ENCODE results near the gene PRAF2. TPM values are rescaled to one million over a fixed set of nuclear protein-coding genes. Genes with fewer than 3 reads are reported as not detected.

The PRAF2 gene
- total and polyA plus RNA-seq, 2 donors = 4.1 to 24.6 TPM

DNA sequence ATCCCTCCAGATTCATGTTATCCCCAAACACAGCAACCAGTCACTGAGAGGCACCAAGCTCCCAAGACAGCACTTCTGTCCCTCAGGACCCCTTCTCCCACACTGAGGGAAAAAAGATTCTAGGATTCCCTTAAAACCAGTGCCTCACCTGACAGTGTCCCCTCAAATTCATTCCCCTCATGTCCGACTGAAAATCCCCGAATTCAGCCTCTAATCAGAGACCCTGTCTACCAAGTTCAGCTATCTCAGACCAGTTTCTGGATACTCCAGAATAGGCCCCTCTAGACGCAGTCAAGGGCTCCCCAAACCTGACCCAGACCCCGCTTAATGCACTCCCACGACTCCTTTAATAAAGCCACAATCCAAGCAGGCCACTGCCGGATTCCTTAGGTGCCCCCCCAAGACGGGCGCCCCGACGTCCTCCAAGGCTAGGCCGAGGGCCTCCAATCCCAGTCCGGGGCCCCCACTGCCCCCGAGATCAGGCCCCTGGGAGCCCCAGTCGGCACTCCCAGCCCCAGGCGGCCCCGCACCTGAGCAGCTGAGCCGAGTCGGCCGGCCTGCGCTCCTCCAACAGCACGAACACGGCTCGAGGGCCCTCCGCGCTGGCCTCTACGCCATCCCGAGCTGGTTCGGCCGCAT, 31.1 kb downstream of the PRAF2 start:
- Histone ChIP-seq H3K27ac (ENCODE audit: low read depth in 1 of 2, low read length in 1 of 2) (peak overlapping the region; percentile 74 to 87), H3K4me3 (ENCODE audit: low read length in 2 of 2) (peak overlapping the region; percentile 53 to 68), H3K9me3 (ENCODE audit: control insufficient read depth in 2 of 2, insufficient read depth in 1 of 2, low read length in 1 of 2) (peaks cover 0 to 13% of the 10 kb centered on the region in 2 donors), H3K36me3 (ENCODE audit: control insufficient read depth in 2 of 2, insufficient read depth in 2 of 2, low read length in 1 of 2) (peaks cover 10 to 12% of the 10 kb centered on the region in 2 donors), H3K4me1 (ENCODE audit: control insufficient read depth in 2 of 2, insufficient read depth in 2 of 2, low read length in 2 of 2) (peaks cover 0 to 26% of the 10 kb centered on the region in 2 donors), H3K27me3 (ENCODE audit: control insufficient read depth in 2 of 2, insufficient read depth in 1 of 2, low read length in 1 of 2) (no peaks in the 10 kb centered on the region)
- 2% methylated on average over 29 of the region's 29 CpGs for WGBS
- DNase-seq (ENCODE audit: low read depth in 6 of 9, low spot score in 9 of 9) = no peak

DNA sequence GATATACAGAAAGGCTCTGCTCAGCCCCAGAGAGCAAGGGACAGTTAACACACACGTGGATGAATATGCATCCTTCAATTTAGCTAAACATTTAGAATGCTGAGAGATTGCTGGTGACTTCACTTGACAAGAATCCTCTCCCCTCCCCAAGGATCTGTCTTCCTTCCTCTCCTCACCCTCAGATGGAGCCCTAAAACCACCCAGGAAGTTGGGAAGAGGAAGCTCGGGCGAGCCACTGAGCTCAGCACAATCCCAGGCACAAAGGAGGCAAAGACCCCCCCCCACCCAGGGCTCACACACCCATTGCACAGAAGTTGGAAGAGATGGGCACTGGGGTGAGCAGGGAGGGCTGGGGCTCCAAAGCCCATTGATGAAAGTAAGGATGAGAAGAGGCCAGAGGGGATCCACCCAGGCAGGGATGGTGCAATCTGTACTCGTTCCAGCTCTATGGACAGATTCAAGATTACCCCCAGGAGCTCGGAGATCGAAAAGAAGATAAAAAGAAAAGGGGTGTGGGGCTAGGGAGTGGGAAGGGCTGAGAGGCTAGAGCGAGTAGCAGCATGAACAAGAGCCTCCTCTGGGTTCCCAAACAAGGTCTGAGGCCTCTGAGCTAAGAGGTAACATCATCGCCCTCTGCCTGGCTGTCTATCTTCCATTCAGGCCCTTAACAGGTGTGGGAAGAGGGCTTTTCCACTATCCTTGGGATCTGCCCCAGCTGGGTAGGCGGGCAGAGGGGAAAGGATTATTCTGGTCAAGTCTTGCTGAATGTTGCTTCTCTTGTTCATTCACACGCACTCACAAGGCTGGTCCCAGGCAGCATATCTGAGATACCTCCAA, 31.8 kb downstream of the PRAF2 start:
- H3K36me3 ChIP-seq (ENCODE audit: control insufficient read depth in 2 of 2, insufficient read depth in 2 of 2, low read length in 1 of 2) = peaks cover 10 to 14% of the 10 kb centered on the region in 2 donors
- WGBS = 45% methylated on average over 10 of the region's 10 CpGs
- DNase-seq (ENCODE audit: low read depth in 6 of 9, low spot score in 9 of 9) = no peak
- peaks cover 0 to 13% of the 10 kb centered on the region in 2 donors for H3K9me3 ChIP-seq (ENCODE audit: control insufficient read depth in 2 of 2, insufficient read depth in 1 of 2, low read length in 1 of 2)
- peak overlapping the region; percentile 30 to 53 for H3K4me3 ChIP-seq (ENCODE audit: low read length in 2 of 2)
- no peaks in the 10 kb centered on the region for H3K27me3 ChIP-seq (ENCODE audit: control insufficient read depth in 2 of 2, insufficient read depth in 1 of 2, low read length in 1 of 2)
- H3K4me1 ChIP-seq (ENCODE audit: control insufficient read depth in 2 of 2, insufficient read depth in 2 of 2, low read length in 2 of 2) = peaks cover 0 to 26% of the 10 kb centered on the region in 2 donors
- H3K27ac ChIP-seq (ENCODE audit: low read depth in 1 of 2, low read length in 1 of 2) = peak overlapping the region; percentile 18 to 74

DNA sequence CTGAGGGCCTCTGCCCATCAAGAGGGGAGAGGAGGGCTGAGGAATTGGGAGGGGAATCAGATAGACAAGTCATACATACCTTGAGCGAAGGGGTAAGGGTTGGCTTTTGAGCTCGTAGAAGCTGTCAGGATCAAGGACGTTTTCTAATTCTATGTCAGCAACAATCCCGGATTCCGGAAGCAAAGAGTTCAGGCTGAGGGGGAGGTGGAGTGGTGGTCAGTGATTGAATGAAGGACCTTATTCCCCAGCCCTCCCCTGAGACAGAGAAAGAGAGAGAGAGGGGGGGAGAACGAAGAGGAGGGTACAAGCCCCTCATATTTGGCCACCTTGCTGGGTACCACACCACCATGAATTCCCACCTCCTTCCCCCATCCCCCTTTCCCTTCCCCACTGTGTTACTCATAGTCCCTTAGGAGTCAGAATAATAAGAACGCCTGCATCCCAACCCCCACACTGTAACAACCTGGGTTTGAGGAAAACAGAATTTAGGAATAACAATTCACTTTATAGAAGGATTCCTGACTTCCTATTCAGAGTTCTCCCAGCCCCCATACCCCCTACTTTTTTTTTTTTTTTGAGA, 33.3 kb downstream of the PRAF2 start:
- Histone ChIP-seq H3K4me1 (ENCODE audit: control insufficient read depth in 2 of 2, insufficient read depth in 2 of 2, low read length in 2 of 2) (peaks cover 0 to 26% of the 10 kb centered on the region in 2 donors), H3K27me3 (ENCODE audit: control insufficient read depth in 2 of 2, insufficient read depth in 1 of 2, low read length in 1 of 2) (no peaks in the 10 kb centered on the region), H3K4me3 (ENCODE audit: low read length in 2 of 2) (no peak overlapping the region), H3K27ac (ENCODE audit: low read depth in 1 of 2, low read length in 1 of 2) (peak overlapping the region; percentile 18 to 37), H3K36me3 (ENCODE audit: control insufficient read depth in 2 of 2, insufficient read depth in 2 of 2, low read length in 1 of 2) (peaks cover 10 to 14% of the 10 kb centered on the region in 2 donors), H3K9me3 (ENCODE audit: control insufficient read depth in 2 of 2, insufficient read depth in 1 of 2, low read length in 1 of 2) (peaks cover 0 to 13% of the 10 kb centered on the region in 2 donors)
- 84% methylated on average over 7 of the region's 7 CpGs for WGBS
- DNase-seq (ENCODE audit: low read depth in 6 of 9, low spot score in 9 of 9) = no peak

DNA sequence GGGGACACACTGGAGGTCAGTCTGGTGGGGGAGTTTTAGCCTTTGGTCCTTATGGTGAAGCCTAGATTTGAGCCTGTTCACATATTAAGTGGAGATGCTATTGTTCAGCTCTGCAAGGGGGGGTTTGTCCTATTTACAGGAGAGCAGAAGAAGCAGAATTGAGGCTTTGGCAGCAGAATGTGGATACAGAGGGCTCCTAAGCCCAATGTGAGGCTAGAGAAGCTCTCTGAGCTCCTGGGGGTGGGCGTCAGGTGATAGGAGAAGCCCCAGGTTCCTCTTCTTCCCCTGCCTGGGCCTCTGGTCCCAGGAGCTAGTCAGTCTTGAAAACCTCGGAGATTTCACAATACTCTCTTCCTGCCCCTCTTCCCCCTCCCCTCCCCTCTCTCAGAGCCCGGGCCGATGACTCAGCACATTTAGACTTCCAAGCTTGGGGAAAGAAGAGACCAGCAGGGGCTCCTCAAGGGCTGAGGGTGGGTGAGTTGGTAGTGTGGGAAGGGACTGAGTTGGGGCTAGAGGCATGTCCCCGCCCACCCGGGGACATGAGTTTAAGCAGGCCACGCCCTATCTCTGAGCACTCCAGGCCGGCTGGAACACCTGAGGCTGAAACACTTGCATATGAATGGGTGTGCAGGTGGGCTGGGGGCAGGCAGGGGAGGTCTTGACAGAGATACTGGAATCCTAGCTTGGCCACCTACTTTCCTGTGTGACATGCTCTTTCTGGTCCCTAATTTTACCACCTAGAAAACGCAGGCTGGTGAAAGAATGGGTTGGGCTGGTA, 34.0 kb downstream of the PRAF2 start:
- H3K9me3 ChIP-seq (ENCODE audit: control insufficient read depth in 2 of 2, insufficient read depth in 1 of 2, low read length in 1 of 2) = peaks cover 0 to 13% of the 10 kb centered on the region in 2 donors
- 10% methylated on average over 9 of the region's 9 CpGs for WGBS
- peak in 4 of 9 donors; percentile 32 to 59 (median 34) for DNase-seq (ENCODE audit: low read depth in 6 of 9, low spot score in 9 of 9)
- peaks cover 10 to 14% of the 10 kb centered on the region in 2 donors for H3K36me3 ChIP-seq (ENCODE audit: control insufficient read depth in 2 of 2, insufficient read depth in 2 of 2, low read length in 1 of 2)
- peaks cover 0 to 26% of the 10 kb centered on the region in 2 donors for H3K4me1 ChIP-seq (ENCODE audit: control insufficient read depth in 2 of 2, insufficient read depth in 2 of 2, low read length in 2 of 2)
- H3K4me3 ChIP-seq (ENCODE audit: low read length in 2 of 2) = no peak overlapping the region
- H3K27me3 ChIP-seq (ENCODE audit: control insufficient read depth in 2 of 2, insufficient read depth in 1 of 2, low read length in 1 of 2) = no peaks in the 10 kb centered on the region
- H3K27ac ChIP-seq (ENCODE audit: low read depth in 1 of 2, low read length in 1 of 2) = peak overlapping the region; percentile 31 to 47

DNA sequence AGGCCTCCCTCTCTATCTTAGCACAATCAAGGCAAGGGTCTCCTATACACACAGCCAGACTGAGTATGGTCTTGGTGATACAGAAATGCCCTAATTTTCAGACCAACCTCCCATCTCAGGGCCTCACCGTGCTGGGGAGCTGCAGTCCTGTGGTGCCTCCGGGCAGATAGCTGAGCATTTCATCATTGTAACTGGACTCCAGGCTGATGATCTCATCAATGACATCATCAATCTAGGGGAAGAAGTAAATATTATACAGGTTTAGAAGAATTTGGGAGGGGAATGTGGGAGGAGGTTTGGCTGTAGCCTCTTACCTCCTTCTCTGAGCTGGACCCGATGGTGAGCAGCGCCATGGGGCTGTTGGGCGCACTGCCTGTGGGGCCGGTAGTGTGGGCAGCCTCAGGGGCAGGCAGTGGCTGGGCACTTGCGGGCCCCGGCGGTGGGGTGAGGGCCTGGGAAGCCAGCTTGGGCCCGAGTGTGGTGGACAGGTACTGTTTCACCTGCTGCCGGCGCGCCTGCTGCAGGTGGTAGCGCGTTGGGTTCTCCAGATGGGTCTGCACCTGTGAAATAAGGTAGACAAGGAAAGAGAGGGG, 35.8 kb downstream of the PRAF2 start:
- H3K4me1 ChIP-seq (ENCODE audit: control insufficient read depth in 2 of 2, insufficient read depth in 2 of 2, low read length in 2 of 2) = peaks cover 0 to 20% of the 10 kb centered on the region in 2 donors

DNA sequence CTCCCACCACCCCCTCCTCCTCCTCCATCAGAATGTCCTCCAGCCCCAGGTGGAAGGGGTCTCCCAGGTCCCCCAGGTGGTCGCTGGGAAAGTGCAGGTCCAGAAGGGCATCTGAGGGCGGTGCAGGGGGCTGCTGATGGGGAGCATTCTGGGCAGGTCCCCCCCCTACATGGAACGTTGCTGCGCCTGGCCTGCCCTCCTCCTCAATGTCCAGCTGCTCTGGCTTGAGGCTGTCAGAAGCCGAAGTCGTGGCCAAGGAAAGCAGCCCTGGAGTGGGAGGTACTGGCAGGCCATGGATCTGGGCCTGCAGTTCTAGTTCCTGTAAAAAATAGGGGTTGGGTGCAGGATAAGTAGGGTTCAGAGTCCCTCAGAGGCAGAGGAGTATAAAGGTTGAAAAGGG, 43.5 kb downstream of the PRAF2 start:
- H3K9me3 ChIP-seq (ENCODE audit: control insufficient read depth in 2 of 2, insufficient read depth in 1 of 2, low read length in 1 of 2) = no peaks in the 10 kb centered on the region

More for the DNA sequence above, 35.8 kb downstream of the PRAF2 start:
- Histone ChIP-seq H3K4me3 (ENCODE audit: low read length in 2 of 2) (no peak overlapping the region), H3K9me3 (ENCODE audit: control insufficient read depth in 2 of 2, insufficient read depth in 1 of 2, low read length in 1 of 2) (peaks cover 0 to 4% of the 10 kb centered on the region in 2 donors), H3K27me3 (ENCODE audit: control insufficient read depth in 2 of 2, insufficient read depth in 1 of 2, low read length in 1 of 2) (no peaks in the 10 kb centered on the region), H3K27ac (ENCODE audit: low read depth in 1 of 2, low read length in 1 of 2) (no peak overlapping the region), H3K36me3 (ENCODE audit: control insufficient read depth in 2 of 2, insufficient read depth in 2 of 2, low read length in 1 of 2) (peaks cover 10 to 28% of the 10 kb centered on the region in 2 donors)
- WGBS = 99% methylated on average over 15 of the region's 15 CpGs
- no peak for DNase-seq (ENCODE audit: low read depth in 6 of 9, low spot score in 9 of 9)

DNA sequence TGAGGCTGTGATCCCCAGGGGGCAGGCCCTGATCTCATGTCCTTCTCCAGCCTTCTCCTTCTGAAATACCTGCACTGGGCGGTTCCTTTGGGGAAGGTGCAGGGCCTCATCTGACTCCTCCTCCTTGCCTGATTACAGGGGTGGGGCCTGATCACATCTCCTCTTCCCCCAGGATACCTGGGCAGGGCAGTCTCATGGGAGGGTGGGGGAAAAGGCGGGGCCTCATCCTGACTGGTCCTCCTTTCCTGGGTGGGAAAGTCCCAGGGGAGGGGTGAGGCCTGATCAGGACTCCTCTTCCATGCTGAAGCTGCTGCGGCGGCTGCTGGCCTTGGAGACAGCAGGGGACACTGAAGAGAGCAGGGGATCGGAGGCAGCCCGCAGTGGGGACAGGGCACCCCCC, 43.9 kb downstream of the PRAF2 start:
- 100% methylated on average over 6 of the region's 6 CpGs for WGBS
- no peak overlapping the region for H3K27ac ChIP-seq (ENCODE audit: low read depth in 1 of 2, low read length in 1 of 2)
- no peak overlapping the region for H3K4me3 ChIP-seq (ENCODE audit: low read length in 2 of 2)
- no peaks in the 10 kb centered on the region for H3K27me3 ChIP-seq (ENCODE audit: control insufficient read depth in 2 of 2, insufficient read depth in 1 of 2, low read length in 1 of 2)
- H3K36me3 ChIP-seq (ENCODE audit: control insufficient read depth in 2 of 2, insufficient read depth in 2 of 2, low read length in 1 of 2) = peaks cover 0 to 19% of the 10 kb centered on the region in 2 donors
- H3K9me3 ChIP-seq (ENCODE audit: control insufficient read depth in 2 of 2, insufficient read depth in 1 of 2, low read length in 1 of 2) = no peaks in the 10 kb centered on the region
- no peak for DNase-seq (ENCODE audit: low read depth in 6 of 9, low spot score in 9 of 9)
- H3K4me1 ChIP-seq (ENCODE audit: control insufficient read depth in 2 of 2, insufficient read depth in 2 of 2, low read length in 2 of 2) = no peaks in the 10 kb centered on the region

More for the DNA sequence above, 43.5 kb downstream of the PRAF2 start:
- Histone ChIP-seq H3K27ac (ENCODE audit: low read depth in 1 of 2, low read length in 1 of 2) (no peak overlapping the region), H3K4me3 (ENCODE audit: low read length in 2 of 2) (no peak overlapping the region), H3K4me1 (ENCODE audit: control insufficient read depth in 2 of 2, insufficient read depth in 2 of 2, low read length in 2 of 2) (no peaks in the 10 kb centered on the region), H3K27me3 (ENCODE audit: control insufficient read depth in 2 of 2, insufficient read depth in 1 of 2, low read length in 1 of 2) (no peaks in the 10 kb centered on the region), H3K36me3 (ENCODE audit: control insufficient read depth in 2 of 2, insufficient read depth in 2 of 2, low read length in 1 of 2) (peaks cover 0 to 19% of the 10 kb centered on the region in 2 donors)
- 94% methylated on average over 6 of the region's 6 CpGs for WGBS
- no peak for DNase-seq (ENCODE audit: low read depth in 6 of 9, low spot score in 9 of 9)

Measured in thymus (tissue), 11 donors.